Heart left ventricle (tissue), 16 donors: ENCODE data around the gene RNLS. TPM values are rescaled to one million over a fixed set of nuclear protein-coding genes. Genes with fewer than 3 reads are reported as not detected.

ENCODE experiments used
- ATAC-seq, 4 donors: fragments of 200-7000 bp; cut with Tn5 transposase; one replicate each; pipeline ENCODE4 v1.9.1; 2020 to 2022; ENCODE audit warnings: moderate library complexity in 4 of 4, mild to moderate bottlenecking in 3 of 4, moderate number of reproducible peaks in 1 of 4
- DNase-seq, 5 donors: peaks; one replicate each; pipeline ENCODE4 v3.0.0-alpha.2; 2020
- H3K27ac ChIP-seq, 12 donors: fragments of 200-600 bp; sonication (generic) in 4 of 12; one replicate each; pipeline versions ENCODE4 v1.5.0 to v1.8.0; 2016 to 2022; ENCODE audit warnings: mild to moderate bottlenecking in 2 of 12
- H3K27me3 ChIP-seq, 9 donors: fragments of 200-600 bp; sonication (generic) in 2 of 9; one replicate each; pipeline versions ENCODE4 v1.5.1 to v1.8.0; 2016 to 2022; ENCODE audit warnings: mild to moderate bottlenecking in 3 of 9
- H3K36me3 ChIP-seq, 9 donors: fragments of 200-600 bp; sonication (generic) in 2 of 9; one replicate each; pipeline versions ENCODE4 v1.5.0 to v1.8.0; 2018 to 2022; ENCODE audit warnings: mild to moderate bottlenecking in 2 of 9
- H3K4me1 ChIP-seq, 12 donors: fragments of 200-600 bp; sonication (generic) in 4 of 12; one replicate each; pipeline versions ENCODE4 v1.5.0 to v1.8.0; 2016 to 2022; ENCODE audit warnings: mild to moderate bottlenecking in 3 of 12
- H3K4me3 ChIP-seq, 12 donors: fragments of 200-600 bp; sonication (generic) in 4 of 12; one replicate each; pipeline versions ENCODE4 v1.5.0 to v1.8.0; 2017 to 2022; ENCODE audit warnings: mild to moderate bottlenecking in 9 of 12, moderate library complexity in 4 of 12
- H3K9me3 ChIP-seq, 12 donors: fragments of 200-600 bp; sonication (generic) in 4 of 12; one replicate each; pipeline versions ENCODE4 v1.5.0 to v1.8.0; 2016 to 2022; ENCODE audit warnings: mild to moderate bottlenecking in 1 of 12
- POLR2A ChIP-seq, 2 donors: fragments of 450-650 bp; IDR thresholded peaks; one replicate each; pipeline ENCODE4 v1.6.1; 2017; ENCODE audit warnings: antibody characterized with exemption in 2 of 2, mild to moderate bottlenecking in 2 of 2, moderate library complexity in 2 of 2
- WGBS, 4 donors: extraction: QIAGEN DNeasy Blood & Tissue Kit in 2 of 4; methylation state at CpG; one replicate each; pipeline versions ENCODE4 v1.1.5 to v1.1.7; 2013 to 2018; 5-methylcytosine and 5-hydroxymethylcytosine counted together
- intact Hi-C, 10 donors: fragments of 100-400 bp; cut with DNase I; formaldehyde crosslinking; loops; one replicate each; pipeline versions ENCODE4 v1.11.1 to v1.14.2; 2022
- polyA plus RNA-seq, 2 donors: library from polyadenylated mRNA; stranded (reverse); fragments of 200-250 nt; gene quantifications; one replicate each; pipeline ENCODE4 v1.2.3, GENCODE V29; 2013
- total RNA-seq, 9 donors: library from RNA; depleted of rRNA in 2 of 9; stranded (reverse); fragments of >200 nt in 2 of 9; fragmentation: NEBNext Ultra II Directional in 3 of 9; extraction: Animal tissue kit (Norgen Biotek cat#: 25700) in 3 of 9; gene quantifications; one replicate each; pipeline versions ENCODE4 v1.1.0 to v1.2.4, GENCODE V29; 2016 to 2023
- TF ChIP-seq, protein P1 (sequence below), 12 donors: fragments of 200-600 bp; sonication (generic) in 4 of 12; IDR thresholded peaks; one replicate each; pipeline versions ENCODE4 v1.5.0 to v1.8.0; 2018 to 2022; ENCODE audit warnings: antibody characterized with exemption in 12 of 12, mild to moderate bottlenecking in 5 of 12
- donor health status: ischemic (EF 13 %, LVEDD 7.1; RV severe dilation, severe dysfunction).
- donor health status: healthy with polysubstance abuse.
- donor health status: DM: no; HTN: yes; CAD: no.
- donor health status: DM: no; HTN: no; CAD: no.
- donor health status: ischemic (EF 25% LVEDD 6.9; RV normal size, moderate dysfunction).
- donor health status: ischemic (EF 25% LVEDD 5.7; RV mildly dilated, moderate dysfunction).
- donor health status: healthy.
- donor health status: DM: yes; HTN: yes; CAD: no.
- donor health status: ischemic (EF 35%, LVEDD 5.7; RV mildly dilated, moderate dysfunction).
- donor health status: nonischemic (EF 11% LVEDD 7.7; RV severe dilation, severe dysfunction).
- donor health status: DM: yes; HTN: yes; CAD: no.
- donor health status: PGD.
- donor health status: ischemic (EF 29% LVEDD 5.4; RV normal size, mild dysfunction).
- donor health status: nonischemic (EF 23%, LVEDD 6.1; RV moderate dilation, normal function).

RNLS gene
- total and polyA plus RNA-seq, 11 donors = 6.6 to 30.7 (median 15.1) TPM

DNA sequence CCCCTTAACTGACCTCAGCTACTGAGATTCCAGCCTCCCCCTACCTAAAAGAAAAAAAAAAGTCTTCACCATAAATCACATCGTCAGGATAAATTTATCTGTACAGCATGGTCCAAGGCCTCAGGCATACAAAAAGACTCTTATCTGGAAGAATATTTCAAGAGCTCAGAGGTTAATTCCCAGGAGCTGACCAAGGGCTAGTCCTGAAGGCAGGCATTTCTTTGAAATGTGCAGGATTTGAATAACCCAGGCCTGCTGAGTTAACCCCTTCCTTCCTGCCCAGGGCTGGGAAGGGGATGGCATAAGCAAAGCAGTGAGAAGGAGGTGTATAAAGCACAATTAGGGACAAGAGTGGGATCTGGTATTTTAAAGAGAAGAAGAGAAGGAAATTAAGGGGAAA, 111.2 kb downstream of the RNLS start:
- H3K27me3 ChIP-seq = no peaks in the 10 kb centered on the region
- WGBS, 4 donors = 22 to 33% (median 32%) methylated on average over 1 of the region's 1 CpG
- no peaks in the 10 kb centered on the region for H3K36me3 ChIP-seq
- DNase-seq = no peak
- no peak for ATAC-seq
- H3K4me1 ChIP-seq = peaks cover 0 to 30% (median 9%) of the 10 kb centered on the region in 12 donors
- intact Hi-C loops = loop anchor here in 1 of 10 donors (5.0 kb wide), 1 partner anchor 80 kb away; no protein-coding TSS in a partner anchor
- H3K4me3 ChIP-seq = no peak overlapping the region
- TF ChIP-seq, protein P1, sequence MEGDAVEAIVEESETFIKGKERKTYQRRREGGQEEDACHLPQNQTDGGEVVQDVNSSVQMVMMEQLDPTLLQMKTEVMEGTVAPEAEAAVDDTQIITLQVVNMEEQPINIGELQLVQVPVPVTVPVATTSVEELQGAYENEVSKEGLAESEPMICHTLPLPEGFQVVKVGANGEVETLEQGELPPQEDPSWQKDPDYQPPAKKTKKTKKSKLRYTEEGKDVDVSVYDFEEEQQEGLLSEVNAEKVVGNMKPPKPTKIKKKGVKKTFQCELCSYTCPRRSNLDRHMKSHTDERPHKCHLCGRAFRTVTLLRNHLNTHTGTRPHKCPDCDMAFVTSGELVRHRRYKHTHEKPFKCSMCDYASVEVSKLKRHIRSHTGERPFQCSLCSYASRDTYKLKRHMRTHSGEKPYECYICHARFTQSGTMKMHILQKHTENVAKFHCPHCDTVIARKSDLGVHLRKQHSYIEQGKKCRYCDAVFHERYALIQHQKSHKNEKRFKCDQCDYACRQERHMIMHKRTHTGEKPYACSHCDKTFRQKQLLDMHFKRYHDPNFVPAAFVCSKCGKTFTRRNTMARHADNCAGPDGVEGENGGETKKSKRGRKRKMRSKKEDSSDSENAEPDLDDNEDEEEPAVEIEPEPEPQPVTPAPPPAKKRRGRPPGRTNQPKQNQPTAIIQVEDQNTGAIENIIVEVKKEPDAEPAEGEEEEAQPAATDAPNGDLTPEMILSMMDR (IDR thresholded peaks at IDR 0.05) = no peak
- no peak for TF ChIP-seq POLR2A (IDR thresholded peaks at IDR 0.05)
- H3K9me3 ChIP-seq = no peaks in the 10 kb centered on the region
- H3K27ac ChIP-seq = no peak overlapping the region

DNA sequence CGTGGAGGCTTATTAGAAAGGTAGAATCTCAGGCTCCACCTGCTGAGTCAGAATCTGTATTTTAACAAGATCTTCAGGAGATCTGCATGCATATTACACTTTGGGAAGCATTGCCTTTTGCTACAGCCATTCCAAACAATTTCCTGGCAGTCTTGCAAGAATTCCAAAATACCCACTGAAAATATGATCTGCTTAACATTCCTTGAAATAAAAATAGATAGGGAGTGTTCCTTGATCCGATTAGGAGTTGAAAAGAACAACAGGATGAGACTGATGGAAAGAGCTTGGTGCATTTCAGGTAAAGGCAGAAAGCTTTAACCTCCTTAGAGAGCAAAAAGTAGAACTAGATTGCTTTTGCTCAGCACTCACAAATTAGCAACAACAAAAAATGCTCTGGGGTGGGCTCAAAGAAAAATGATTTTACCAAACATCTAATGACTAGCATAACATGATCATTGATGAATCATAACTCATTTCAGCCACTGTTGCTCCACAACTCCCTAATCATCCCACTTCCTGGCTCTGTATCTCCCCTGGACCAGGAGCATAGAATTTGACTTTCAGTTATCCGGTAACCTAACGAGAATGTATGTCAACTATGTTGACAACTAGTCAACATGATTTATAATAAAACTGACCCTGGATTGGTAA, 115.2 kb downstream of the RNLS start:
- no peaks in the 10 kb centered on the region for H3K27me3 ChIP-seq
- ATAC-seq (no peak), DNase-seq (no peak)
- H3K36me3 ChIP-seq = no peaks in the 10 kb centered on the region
- TF ChIP-seq POLR2A (IDR thresholded peaks at IDR 0.05) = no peak
- TF ChIP-seq, protein P1 (IDR thresholded peaks at IDR 0.05) = no peak
- peaks cover 0 to 14% (median 0%) of the 10 kb centered on the region in 12 donors for H3K4me1 ChIP-seq
- no peaks in the 10 kb centered on the region for H3K9me3 ChIP-seq
- 21 to 44% (median 38%) methylated on average over 4 of the region's 4 CpGs for WGBS, 4 donors
- intact Hi-C loops = no loop called here
- H3K4me3 ChIP-seq = no peak overlapping the region
- H3K27ac ChIP-seq = no peak overlapping the region

DNA sequence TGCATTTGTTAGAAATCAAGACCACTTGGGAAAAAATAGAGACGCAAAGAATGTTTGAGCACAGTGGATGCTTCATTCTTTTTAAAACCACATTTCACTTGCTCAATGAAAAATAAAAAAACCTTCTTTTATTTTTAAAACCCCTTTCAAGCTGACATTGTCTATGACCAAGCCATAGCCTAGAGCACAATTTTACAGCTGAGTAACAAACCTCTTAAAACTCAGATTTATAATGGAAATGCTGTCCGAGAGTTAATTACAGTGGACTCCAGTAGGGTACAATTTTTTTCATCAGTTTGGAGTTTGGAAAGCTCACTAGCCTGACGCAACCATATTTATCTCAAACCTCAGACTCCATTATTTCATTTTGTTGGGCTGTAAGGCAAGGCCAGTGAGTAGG, 116.3 kb downstream of the RNLS start:
- WGBS, 4 donors = 91 to 94% (median 91%) methylated on average over 3 of the region's 3 CpGs
- Histone ChIP-seq H3K4me3 (no peak overlapping the region), H3K27me3 (no peaks in the 10 kb centered on the region), H3K27ac (no peak overlapping the region), H3K36me3 (no peaks in the 10 kb centered on the region), H3K4me1 (peaks cover 0 to 14% (median 0%) of the 10 kb centered on the region in 12 donors), H3K9me3 (no peaks in the 10 kb centered on the region)
- intact Hi-C loops = no loop called here
- no peak for DNase-seq
- TF ChIP-seq POLR2A (IDR thresholded peaks at IDR 0.05) = no peak
- TF ChIP-seq, protein P1 (IDR thresholded peaks at IDR 0.05) = no peak
- ATAC-seq = no peak

DNA sequence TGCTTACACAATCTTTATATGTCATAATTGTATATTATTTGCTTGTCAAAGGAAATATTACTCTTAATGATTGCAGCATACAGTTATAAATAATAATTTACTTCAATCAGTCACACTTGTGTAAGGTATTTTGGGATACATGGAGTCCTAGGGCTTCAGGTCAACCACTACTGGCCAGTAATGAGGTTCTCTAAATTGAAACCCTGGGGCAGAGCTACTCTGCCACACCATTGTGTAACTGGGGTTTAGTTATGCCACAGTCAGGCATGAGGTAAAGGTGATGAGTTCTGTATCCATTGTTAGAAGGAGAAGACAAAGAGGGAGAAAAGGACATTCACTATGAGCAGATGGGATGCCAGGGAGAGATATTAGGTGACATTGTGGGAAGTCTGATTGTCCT, 117.4 kb downstream of the RNLS start:
- Histone ChIP-seq H3K9me3 (no peaks in the 10 kb centered on the region), H3K36me3 (no peaks in the 10 kb centered on the region), H3K27ac (no peak overlapping the region), H3K4me1 (peaks cover 0 to 14% (median 0%) of the 10 kb centered on the region in 12 donors), H3K4me3 (no peak overlapping the region), H3K27me3 (no peaks in the 10 kb centered on the region)
- intact Hi-C loops = no loop called here
- DNase-seq = no peak
- ATAC-seq = no peak
- TF ChIP-seq POLR2A (IDR thresholded peaks at IDR 0.05) = no peak
- TF ChIP-seq, protein P1 (IDR thresholded peaks at IDR 0.05) = no peak
